Psoas muscle (tissue), 8 donors: Measurements from ENCODE around the gene KLHDC3. TPM values are rescaled to one million over a fixed set of nuclear protein-coding genes. Genes with fewer than 3 reads are reported as not detected.

Experiments
- ATAC-seq, 4 donors: fragments of 200-7000 bp; cut with Tn5 transposase; one replicate each; pipeline ENCODE4 v1.9.1; 2020; ENCODE audit warnings: moderate library complexity in 3 of 4, mild to moderate bottlenecking in 2 of 4
- DNase-seq, 2 donors: peaks; one replicate each; pipeline ENCODE4 v3.0.0-alpha.2; 2020
- H3K27ac ChIP-seq: fragments of 200-600 bp; one replicate; pipeline ENCODE4 v1.8.0; 2022
- H3K27me3 ChIP-seq, 3 donors: fragments of 200-600 bp in 1 of 3; one replicate each; pipeline versions ENCODE4 v1.6.1 to v1.8.0; 2013 to 2022; ENCODE audit warnings: low read length in 2 of 3, mild to moderate bottlenecking in 2 of 3, moderate library complexity in 1 of 3; ENCODE audit not compliant: insufficient read depth in 3 of 3
- H3K36me3 ChIP-seq, 2 donors: fragments of 200-600 bp in 1 of 2; one replicate each; pipeline versions ENCODE4 v1.6.1 to v1.8.0; 2013 to 2022; ENCODE audit warnings: low read depth in 1 of 2, mild to moderate bottlenecking in 1 of 2, moderate library complexity in 1 of 2; ENCODE audit not compliant: insufficient read depth in 1 of 2
- H3K4me1 ChIP-seq: fragments of 200-600 bp; one replicate; pipeline ENCODE4 v1.8.0; 2022
- H3K4me3 ChIP-seq: fragments of 200-600 bp; one replicate; pipeline ENCODE4 v1.8.0; 2022; ENCODE audit warnings: mild to moderate bottlenecking
- H3K9me3 ChIP-seq: fragments of 200-600 bp; one replicate; pipeline ENCODE4 v1.8.0; 2022
- CTCF ChIP-seq: fragments of 200-600 bp; IDR thresholded peaks from one replicate; pipeline ENCODE4 v1.8.0; 2022; ENCODE audit warnings: antibody characterized with exemption
- WGBS, 3 donors: extraction: QIAGEN DNeasy Blood & Tissue Kit; methylation state at CpG; one replicate each; pipeline versions ENCODE4 v1.1.6 to v1.1.7; 2013; 5-methylcytosine and 5-hydroxymethylcytosine counted together
- intact Hi-C, 2 donors: fragments of 100-400 bp; cut with DNase I; formaldehyde crosslinking; loops; one replicate each; pipeline versions ENCODE4 v1.11.0 to v1.14.2; 2022
- polyA plus RNA-seq, 3 donors: library from polyadenylated mRNA; stranded (reverse); fragments of 200-250 nt; gene quantifications; one replicate each; pipeline ENCODE4 v1.2.3, GENCODE V29; 2013
- total RNA-seq, 4 donors: library from RNA; stranded (reverse); fragmentation: NEBNext Ultra II Directional in 2 of 4; extraction: Animal tissue kit (Norgen Biotek cat#: 25700) in 2 of 4; gene quantifications; one replicate each; pipeline versions ENCODE4 v1.2.1 to v1.2.4, GENCODE V29; 2021 to 2023
- donor health status: healthy with polysubstance abuse.
- donor health status: DM: no; HTN: no; CAD: no; lungs with moderate emphysema.
- donor health status: Bipolar disorder and iron deficiency.
- donor health status: healthy.
- donor health status: DM: yes; HTN: yes; CAD: no.
- donor health status: DM: no; HTN: no; CAD: no.
- donor health status: DM: no; HTN: no; CAD: no.
- donor health status: DM: yes; HTN: yes; CAD: no.

Gene KLHDC3
- total and polyA plus RNA-seq, 7 donors, result 61.7 to 198 (median 97.1) TPM

GRCh38 chr6:43036712-43037111, 22.7 kb downstream of the KLHDC3 start:
- ATAC-seq (no peak), DNase-seq (no peak)
- Histone ChIP-seq H3K9me3 (no peaks in the 10 kb centered on the region), H3K27ac (peak overlapping the region; percentile 7), H3K4me1 (peaks cover 24% of the 10 kb centered on the region), H3K36me3 (peaks cover 4 to 58% of the 10 kb centered on the region in 2 donors), H3K4me3 (no peak overlapping the region), H3K27me3 (no peaks in the 10 kb centered on the region)
- WGBS, 3 donors, result 83 to 93% (median 88%) methylated on average over 9 of the region's 9 CpGs
- no peak for TF ChIP-seq CTCF
- intact Hi-C loops, result loop anchor here in 1 of 2 donors (2.0 kb wide), 1 partner anchor 16 kb away; the partner anchor contains the start of gene CUL7

- Histone ChIP-seq H3K27ac (peak overlapping the region; percentile 7), H3K27me3 (no peaks in the 10 kb centered on the region), H3K4me3 (no peak overlapping the region), H3K9me3 (no peaks in the 10 kb centered on the region), H3K4me1 (peaks cover 24% of the 10 kb centered on the region), H3K36me3 (peaks cover 4 to 55% of the 10 kb centered on the region in 2 donors)
- ATAC-seq (no peak), DNase-seq (no peak)
- WGBS, 3 donors, result 33 to 53% (median 34%) methylated on average over 5 of the region's 5 CpGs
- intact Hi-C loops, result loop anchor here in 1 of 2 donors (2.0 kb wide), 1 partner anchor 16 kb away; the partner anchor contains the start of gene CUL7
- no peak for TF ChIP-seq CTCF
These were observed 23.1 kb downstream of the KLHDC3 start for GRCh38 chr6:43037197-43037596.

GRCh38 chr6:43037706-43038105, 23.7 kb downstream of the KLHDC3 start:
- WGBS, 3 donors, result 76 to 78% (median 78%) methylated on average over 8 to 9 of the region's 9 CpGs
- H3K27me3 ChIP-seq, result no peaks in the 10 kb centered on the region
- intact Hi-C loops, result loop anchor here in 1 of 2 donors (2.0 kb wide), 1 partner anchor 15 kb away; the partner anchor contains the start of gene CUL7
- peaks cover 24% of the 10 kb centered on the region for H3K4me1 ChIP-seq
- H3K27ac ChIP-seq, result no peak overlapping the region
- no peak for DNase-seq
- H3K4me3 ChIP-seq, result no peak overlapping the region
- no peak for TF ChIP-seq CTCF
- peaks cover 4 to 55% of the 10 kb centered on the region in 2 donors for H3K36me3 ChIP-seq
- no peaks in the 10 kb centered on the region for H3K9me3 ChIP-seq
- ATAC-seq, result no peak

- Histone ChIP-seq H3K9me3 (no peaks in the 10 kb centered on the region), H3K36me3 (peaks cover 0 to 58% of the 10 kb centered on the region in 2 donors), H3K27me3 (no peaks in the 10 kb centered on the region), H3K27ac (no peak overlapping the region), H3K4me1 (peaks cover 24% of the 10 kb centered on the region), H3K4me3 (no peak overlapping the region)
- no peak for DNase-seq
- WGBS, 3 donors, result 71 to 77% (median 76%) methylated on average over 9 of the region's 9 CpGs
- ATAC-seq, result no peak
- intact Hi-C loops, result no loop called here
- no peak for TF ChIP-seq CTCF
These were observed 24.7 kb downstream of the KLHDC3 start for GRCh38 chr6:43038727-43039126.
